Left ventricle myocardium inferior (tissue), 1 donor: ENCODE data around the gene ZNF627. TPM values are rescaled to one million over a fixed set of nuclear protein-coding genes. Genes with fewer than 3 reads are reported as not detected.

ENCODE experiments used
- DNase-seq: peaks from one replicate; pipeline ENCODE4 v3.0.0-alpha.2; 2020
- H3K27ac ChIP-seq: fragments of 200-600 bp; replicated peaks from 2 replicates; pipeline ENCODE4 v1.8.0; 2021
- H3K27me3 ChIP-seq: fragments of 200-600 bp; 2 replicates; pipeline ENCODE4 v1.8.0; 2021; ENCODE audit warnings: low read depth
- H3K36me3 ChIP-seq: fragments of 200-600 bp; 2 replicates; pipeline ENCODE4 v1.8.0; 2021
- H3K4me1 ChIP-seq: fragments of 200-600 bp; 2 replicates; pipeline ENCODE4 v1.8.0; 2021
- H3K4me3 ChIP-seq: fragments of 200-600 bp; 2 replicates; pipeline ENCODE4 v1.8.0; 2021; ENCODE audit warnings: mild to moderate bottlenecking, moderate library complexity
- H3K9me3 ChIP-seq: fragments of 200-600 bp; replicated peaks from 2 replicates; pipeline ENCODE4 v1.8.0; 2021
- CTCF ChIP-seq: fragments of 200-600 bp; IDR thresholded peaks from 2 replicates; pipeline ENCODE4 v1.8.0; 2021; ENCODE audit warnings: antibody characterized with exemption, mild to moderate bottlenecking, borderline replicate concordance
- intact Hi-C: fragments of 100-400 bp; cut with micrococcal nuclease; formaldehyde crosslinking; loops from one replicate; pipeline ENCODE4 v1.11.0; 2022
- total RNA-seq: library from RNA; stranded (reverse); fragmentation: NEBNext Ultra II Directional; extraction: Animal tissue kit (Norgen Biotek cat#: 25700); gene quantifications from one replicate; pipeline ENCODE4 v1.2.1, GENCODE V29; 2021
- donor health status: DM: no; HTN: yes; CAD: no; lungs with severe emphysema.

Gene ZNF627
- total RNA-seq, 1 donor from 2014 or later: 5.5 TPM

GRCh38 chr19:11552666-11553372 is 44.5 kb upstream of the ZNF627 start:
- H3K4me1 ChIP-seq: peaks cover 28% of the 10 kb centered on the region
- no peaks in the 10 kb centered on the region for H3K27me3 ChIP-seq
- no peak overlapping the region for H3K27ac ChIP-seq
- intact Hi-C loops: no loop called here
- DNase-seq: no peak
- TF ChIP-seq CTCF: no peak
- H3K4me3 ChIP-seq: no peak overlapping the region
- H3K36me3 ChIP-seq: peaks cover 26% of the 10 kb centered on the region
- no peaks in the 10 kb centered on the region for H3K9me3 ChIP-seq

GRCh38 chr19:11554160-11554559 is 43.1 kb upstream of the ZNF627 start:
- no peak for TF ChIP-seq CTCF
- Histone ChIP-seq H3K27me3 (no peaks in the 10 kb centered on the region), H3K4me3 (no peak overlapping the region), H3K4me1 (peaks cover 40% of the 10 kb centered on the region), H3K27ac (no peak overlapping the region), H3K36me3 (peaks cover 26% of the 10 kb centered on the region), H3K9me3 (no peaks in the 10 kb centered on the region)
- DNase-seq: no peak
- intact Hi-C loops: no loop called here

- Histone ChIP-seq H3K27ac (no peak overlapping the region), H3K27me3 (no peaks in the 10 kb centered on the region), H3K4me1 (peaks cover 50% of the 10 kb centered on the region), H3K9me3 (no peaks in the 10 kb centered on the region), H3K4me3 (no peak overlapping the region), H3K36me3 (peaks cover 26% of the 10 kb centered on the region)
- no peak for DNase-seq
- intact Hi-C loops: no loop called here
- TF ChIP-seq CTCF: no peak
These were observed 42.0 kb upstream of the ZNF627 start for GRCh38 chr19:11555246-11555645.

GRCh38 chr19:11556634-11557420 is 40.5 kb upstream of the ZNF627 start:
- Histone ChIP-seq H3K9me3 (no peaks in the 10 kb centered on the region), H3K36me3 (peaks cover 26% of the 10 kb centered on the region), H3K27ac (no peak overlapping the region), H3K4me1 (peaks cover 57% of the 10 kb centered on the region), H3K4me3 (no peak overlapping the region), H3K27me3 (no peaks in the 10 kb centered on the region)
- no peak for TF ChIP-seq CTCF
- intact Hi-C loops: no loop called here
- no peak for DNase-seq

- Histone ChIP-seq H3K4me1 (peaks cover 57% of the 10 kb centered on the region), H3K4me3 (peak within 1 kb of the TSS; percentile 99), H3K27ac (peak within 1 kb of the TSS; percentile 87), H3K9me3 (no peaks in the 10 kb centered on the region), H3K36me3 (peaks cover 5% of the 10 kb centered on the region), H3K27me3 (no peaks in the 10 kb centered on the region)
- TF ChIP-seq CTCF: peak; percentile 30
- intact Hi-C loops: no loop called here
- DNase-seq: peak; percentile 97
These were observed 38.1 kb upstream of the ZNF627 start, which contains the start of gene ELOF1 for GRCh38 chr19:11558881-11559828. Gene ELOF1, minus strand, starts transcription at chr19:11559230. Its CDS starts 4,883 bp downstream, at chr19:11554347.
